OCI-LY1 (cell line): ENCODE data around the gene CRHR1.

Experiments
- H2AFZ ChIP-seq: fragments of 200-600 bp; sonication (generic), shearing (Covaris generic); 2 replicates; pipeline ENCODE4 v1.6.0; 2014; ENCODE audit warnings: antibody characterized with exemption, mild to moderate bottlenecking, low read length
- H3F3A ChIP-seq: fragments of 200-600 bp; sonication (generic), shearing (Covaris generic); 2 replicates; pipeline ENCODE4 v1.6.0; 2014; ENCODE audit warnings: mild to moderate bottlenecking, antibody characterized with exemption, low read length, moderate library complexity; ENCODE audit not compliant: insufficient read depth
- H3K27ac ChIP-seq: fragments of 200-600 bp; sonication (generic); 2 replicates; pipeline ENCODE4 v1.5.1; 2014; ENCODE audit warnings: low read length, mixed run types, mild to moderate bottlenecking, low read depth; ENCODE audit not compliant: poor library complexity, severe bottlenecking
- H3K27me3 ChIP-seq: fragments of 200-600 bp; sonication (generic); 2 replicates; pipeline ENCODE4 v1.6.0; 2014; ENCODE audit warnings: antibody characterized with exemption, mild to moderate bottlenecking, low read length, moderate library complexity; ENCODE audit not compliant: insufficient read depth
- H3K36me3 ChIP-seq: fragments of 200-600 bp; sonication (generic); 2 replicates; pipeline ENCODE4 v1.6.1; 2014; ENCODE audit warnings: mild to moderate bottlenecking, antibody characterized with exemption, low read length, moderate library complexity, mixed read lengths; ENCODE audit not compliant: insufficient read depth
- H3K4me1 ChIP-seq: fragments of 200-600 bp; sonication (generic); 2 replicates; pipeline ENCODE4 v1.5.1; 2014; ENCODE audit warnings: mild to moderate bottlenecking, low read length, moderate library complexity; ENCODE audit not compliant: insufficient read depth, severe bottlenecking
- H3K4me2 ChIP-seq: fragments of 200-600 bp; sonication (generic), shearing (Covaris generic); 2 replicates; pipeline ENCODE4 v1.6.1; 2014; ENCODE audit warnings: low read length
- H3K4me3 ChIP-seq: fragments of 200-600 bp; sonication (generic); 2 replicates; pipeline ENCODE4 v1.5.1; 2014; ENCODE audit warnings: low read length, low read depth, mild to moderate bottlenecking, mixed read lengths; ENCODE audit not compliant: poor library complexity, severe bottlenecking
- H3K79me2 ChIP-seq: fragments of 200-600 bp; shearing (Covaris generic); 2 replicates; pipeline ENCODE4 v1.6.1; 2016; ENCODE audit warnings: mixed run types, low read length, mixed read lengths; ENCODE audit not compliant: insufficient read depth
- H3K9ac ChIP-seq: fragments of 200-600 bp; sonication (generic), shearing (Covaris generic); 2 replicates; pipeline ENCODE4 v1.6.1; 2014; ENCODE audit warnings: mild to moderate bottlenecking, low read length, mixed read lengths
- H3K9me2 ChIP-seq: fragments of 200-600 bp; sonication (generic), shearing (Covaris generic); 2 replicates; pipeline ENCODE4 v1.6.1; 2014; ENCODE audit warnings: low read depth, mild to moderate bottlenecking, low read length, mixed read lengths
- H3K9me3 ChIP-seq: fragments of 200-600 bp; shearing (Covaris generic); 2 replicates; pipeline ENCODE4 v1.6.1; 2014; ENCODE audit warnings: low read length, mixed read lengths
- H4K20me1 ChIP-seq: fragments of 200-600 bp; sonication (generic), shearing (Covaris generic); 2 replicates; pipeline ENCODE4 v1.6.0; 2016; ENCODE audit warnings: mild to moderate bottlenecking, low read length; ENCODE audit not compliant: insufficient read depth
- CTCF ChIP-seq: fragments of 200-600 bp; sonication (generic), shearing (Covaris generic); IDR thresholded peaks from 2 replicates; pipeline ENCODE4 v1.5.1; 2017; ENCODE audit warnings: mild to moderate bottlenecking, antibody characterized with exemption, low read length, moderate library complexity, mixed read lengths
- EZH2 ChIP-seq: fragments of 200-600 bp; sonication (generic), shearing (Covaris generic); IDR thresholded peaks from 2 replicates; pipeline ENCODE4 v1.8.0; 2017; ENCODE audit warnings: borderline replicate concordance, mixed run types, mild to moderate bottlenecking, antibody characterized with exemption, low read length, moderate library complexity, mixed read lengths

Gene CRHR1

GRCh38 chr17:45868276-45868675 lies 84.2 kb downstream of the CRHR1 start:
- H3K27me3 ChIP-seq = no peaks in the 10 kb centered on the region; the same call in 1 of the 2 replicates
- no peak overlapping the region for H2AFZ ChIP-seq

GRCh38 chr17:45869676-45870341 lies 85.7 kb downstream of the CRHR1 start:
- Histone ChIP-seq H3K9me3 (0 out of 2 replicates have a peak, but pooled peaks cover 4% of the 10 kb centered on the region), H3K36me3 (no peaks in the 10 kb centered on the region; the same call in 1 of the 2 replicates), H4K20me1 (no peaks in the 10 kb centered on the region), H3K4me1 (no peaks in the 10 kb centered on the region), H3F3A (no peaks in the 10 kb centered on the region), H3K9ac (no peak overlapping the region), H3K27me3 (no peaks in the 10 kb centered on the region; the same call in 1 of the 2 replicates), H3K27ac (no peak overlapping the region), H3K4me2 (no peak overlapping the region), H3K9me2 (no peaks in the 10 kb centered on the region), H3K4me3 (no peak overlapping the region), H2AFZ (no peak overlapping the region), H3K79me2 (no peaks in the 10 kb centered on the region)
- no peak for TF ChIP-seq CTCF
- TF ChIP-seq EZH2 = no peak

More at GRCh38 chr17:45868276-45868675, 84.2 kb downstream of the CRHR1 start:
- H3F3A ChIP-seq = no peaks in the 10 kb centered on the region
- no peak overlapping the region for H3K9ac ChIP-seq
- H3K36me3 ChIP-seq = no peaks in the 10 kb centered on the region; the same call in 1 of the 2 replicates
- no peak overlapping the region for H3K4me2 ChIP-seq
- 0 out of 2 replicates have a peak, but pooled peaks cover 4% of the 10 kb centered on the region for H3K9me3 ChIP-seq
- H3K4me3 ChIP-seq = no peak overlapping the region
- TF ChIP-seq EZH2 = no peak
- TF ChIP-seq CTCF = no peak
- H3K4me1 ChIP-seq = no peaks in the 10 kb centered on the region
- H4K20me1 ChIP-seq = no peaks in the 10 kb centered on the region
- H3K27ac ChIP-seq = no peak overlapping the region
- no peaks in the 10 kb centered on the region for H3K79me2 ChIP-seq
- H3K9me2 ChIP-seq = no peaks in the 10 kb centered on the region

GRCh38 chr17:45870342-45870974 lies 86.3 kb downstream of the CRHR1 start:
- Histone ChIP-seq H3K4me3 (no peak overlapping the region), H3K9me2 (no peaks in the 10 kb centered on the region), H3K79me2 (no peaks in the 10 kb centered on the region), H3K4me1 (no peaks in the 10 kb centered on the region), H3K36me3 (no peaks in the 10 kb centered on the region; the same call in 1 of the 2 replicates), H3K4me2 (no peak overlapping the region), H2AFZ (no peak overlapping the region), H3K9me3 (0 out of 2 replicates have a peak, but pooled peaks cover 4% of the 10 kb centered on the region), H3K27me3 (no peaks in the 10 kb centered on the region; the same call in 1 of the 2 replicates), H3K27ac (no peak overlapping the region), H4K20me1 (no peaks in the 10 kb centered on the region), H3F3A (no peaks in the 10 kb centered on the region), H3K9ac (no peak overlapping the region)
- TF ChIP-seq CTCF = no peak
- no peak for TF ChIP-seq EZH2
